ENCODE data around the gene DLD. TPM values are rescaled to one million over a fixed set of nuclear protein-coding genes. Genes with fewer than 3 reads are reported as not detected.

Gene DLD
- total and polyA plus RNA-seq, 4 donors: 19.3 to 101 (median 80.2) TPM

GRCh38 chr7:107922886-107923285 lies 31.9 kb downstream of the DLD start:
- peaks cover 0 to 8% (median 0%) of the 10 kb centered on the region in 5 donors for H3K4me1 ChIP-seq (ENCODE audit: control insufficient read depth in 5 of 5, insufficient read depth in 5 of 5, low read length in 5 of 5)
- no peak overlapping the region for H3K27ac ChIP-seq (ENCODE audit: low read depth in 1 of 2, low read length in 1 of 2)
- TF ChIP-seq, protein P1, sequence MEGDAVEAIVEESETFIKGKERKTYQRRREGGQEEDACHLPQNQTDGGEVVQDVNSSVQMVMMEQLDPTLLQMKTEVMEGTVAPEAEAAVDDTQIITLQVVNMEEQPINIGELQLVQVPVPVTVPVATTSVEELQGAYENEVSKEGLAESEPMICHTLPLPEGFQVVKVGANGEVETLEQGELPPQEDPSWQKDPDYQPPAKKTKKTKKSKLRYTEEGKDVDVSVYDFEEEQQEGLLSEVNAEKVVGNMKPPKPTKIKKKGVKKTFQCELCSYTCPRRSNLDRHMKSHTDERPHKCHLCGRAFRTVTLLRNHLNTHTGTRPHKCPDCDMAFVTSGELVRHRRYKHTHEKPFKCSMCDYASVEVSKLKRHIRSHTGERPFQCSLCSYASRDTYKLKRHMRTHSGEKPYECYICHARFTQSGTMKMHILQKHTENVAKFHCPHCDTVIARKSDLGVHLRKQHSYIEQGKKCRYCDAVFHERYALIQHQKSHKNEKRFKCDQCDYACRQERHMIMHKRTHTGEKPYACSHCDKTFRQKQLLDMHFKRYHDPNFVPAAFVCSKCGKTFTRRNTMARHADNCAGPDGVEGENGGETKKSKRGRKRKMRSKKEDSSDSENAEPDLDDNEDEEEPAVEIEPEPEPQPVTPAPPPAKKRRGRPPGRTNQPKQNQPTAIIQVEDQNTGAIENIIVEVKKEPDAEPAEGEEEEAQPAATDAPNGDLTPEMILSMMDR (IDR thresholded peaks at IDR 0.05; ENCODE audit: control extremely low read depth, extremely low read depth): no peak
- no peaks in the 10 kb centered on the region for H3K27me3 ChIP-seq (ENCODE audit: control insufficient read depth in 3 of 3, insufficient read depth in 3 of 3, low read length in 2 of 3)
- no peak for DNase-seq
- no peak overlapping the region for H3K4me3 ChIP-seq
- no peak overlapping the region for H3K9ac ChIP-seq (ENCODE audit: insufficient read depth in 1 of 2, low read length in 2 of 2)
- no peaks in the 10 kb centered on the region for H3K9me3 ChIP-seq (ENCODE audit: control insufficient read depth in 4 of 4, insufficient read depth in 3 of 4, low read length in 3 of 4)
- WGBS, 2 donors: 33 to 73% methylated on average over 1 of the region's 1 CpG
- ATAC-seq (ENCODE audit: insufficient read depth, low FRiP score): no peak
- peaks cover 13 to 44% (median 35%) of the 10 kb centered on the region in 4 donors for H3K36me3 ChIP-seq (ENCODE audit: control insufficient read depth in 4 of 4, insufficient read depth in 4 of 4, low read length in 4 of 4)

DNA sequence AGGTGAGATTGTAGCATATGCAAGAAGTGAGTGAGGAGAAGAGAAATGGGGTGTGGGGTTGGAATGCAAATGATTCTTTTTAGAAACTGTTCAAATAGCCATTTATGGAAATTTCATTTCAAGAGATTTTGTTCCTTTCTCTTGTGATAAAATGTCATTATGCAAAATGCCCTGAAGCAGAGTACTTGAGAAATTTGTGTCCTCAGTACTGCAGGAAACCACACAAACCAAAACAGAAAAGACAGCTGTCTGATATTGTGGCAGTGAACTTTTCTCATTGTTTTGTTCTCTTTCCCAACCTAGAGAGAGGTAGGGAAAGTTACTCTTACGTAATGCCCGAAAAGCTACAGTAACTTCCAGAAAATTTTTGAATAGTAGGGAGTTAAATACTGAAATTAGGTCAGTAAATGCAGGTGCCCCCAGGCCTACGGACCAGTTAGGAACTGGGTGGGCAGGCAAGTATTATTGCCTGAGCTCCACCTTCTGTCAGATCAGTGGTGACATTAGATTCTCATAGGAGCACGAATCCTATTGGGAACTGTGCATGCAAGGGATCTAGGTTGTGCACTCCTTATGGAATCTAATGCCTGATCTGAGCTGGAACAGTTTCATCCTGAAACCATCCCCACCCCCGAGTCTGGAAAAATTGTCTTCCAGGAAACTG lies 34.0 kb downstream of the DLD start:
- TF ChIP-seq, protein P1 (IDR thresholded peaks at IDR 0.05; ENCODE audit: control extremely low read depth, extremely low read depth): no peak
- Histone ChIP-seq H3K36me3 (ENCODE audit: control insufficient read depth in 4 of 4, insufficient read depth in 4 of 4, low read length in 4 of 4) (peaks cover 9 to 41% (median 30%) of the 10 kb centered on the region in 4 donors), H3K27ac (ENCODE audit: low read depth in 1 of 2, low read length in 1 of 2) (peak overlapping the region; percentile 3 to 47), H3K9ac (ENCODE audit: insufficient read depth in 1 of 2, low read length in 2 of 2) (no peak overlapping the region), H3K4me1 (ENCODE audit: control insufficient read depth in 5 of 5, insufficient read depth in 5 of 5, low read length in 5 of 5) (peaks cover 0 to 7% (median 0%) of the 10 kb centered on the region in 5 donors), H3K4me3 (no peak overlapping the region), H3K9me3 (ENCODE audit: control insufficient read depth in 4 of 4, insufficient read depth in 3 of 4, low read length in 3 of 4) (no peaks in the 10 kb centered on the region), H3K27me3 (ENCODE audit: control insufficient read depth in 3 of 3, insufficient read depth in 3 of 3, low read length in 2 of 3) (no peaks in the 10 kb centered on the region)
- WGBS, 2 donors: 52 to 65% methylated on average over 5 of the region's 5 CpGs
- ATAC-seq (ENCODE audit: insufficient read depth, low FRiP score): no peak
- no peak for DNase-seq

DNA sequence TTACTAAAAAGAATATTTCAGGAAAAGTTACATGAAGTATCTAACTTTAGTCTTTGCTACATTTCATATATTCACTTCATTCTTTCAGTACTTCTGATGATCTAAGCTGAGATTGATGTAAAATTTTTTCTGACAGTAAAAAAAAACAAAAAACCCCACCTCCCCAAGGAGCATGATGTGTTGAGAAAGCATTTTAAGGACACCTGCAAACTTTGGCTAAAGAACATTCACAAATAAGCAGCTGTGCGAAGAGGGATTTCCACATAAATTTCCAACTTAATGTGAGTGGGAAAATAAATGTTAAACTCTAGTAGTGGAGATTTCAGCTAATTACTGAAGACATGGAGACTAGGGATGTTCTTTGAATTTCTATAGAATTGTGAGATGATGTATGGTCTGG lies 35.5 kb downstream of the DLD start:
- 89 to 94% methylated on average over 1 of the region's 1 CpG for WGBS, 2 donors
- no peaks in the 10 kb centered on the region for H3K27me3 ChIP-seq (ENCODE audit: control insufficient read depth in 3 of 3, insufficient read depth in 3 of 3, low read length in 2 of 3)
- H3K9me3 ChIP-seq (ENCODE audit: control insufficient read depth in 4 of 4, insufficient read depth in 3 of 4, low read length in 3 of 4): no peaks in the 10 kb centered on the region
- H3K4me1 ChIP-seq (ENCODE audit: control insufficient read depth in 5 of 5, insufficient read depth in 5 of 5, low read length in 5 of 5): peaks cover 0 to under 1% (median 0%) of the 10 kb centered on the region in 5 donors
- DNase-seq (no peak), ATAC-seq (ENCODE audit: insufficient read depth, low FRiP score) (no peak)
- H3K36me3 ChIP-seq (ENCODE audit: control insufficient read depth in 4 of 4, insufficient read depth in 4 of 4, low read length in 4 of 4): peaks cover 7 to 44% (median 30%) of the 10 kb centered on the region in 4 donors
- H3K27ac ChIP-seq (ENCODE audit: low read depth in 1 of 2, low read length in 1 of 2): no peak overlapping the region
- no peak overlapping the region for H3K4me3 ChIP-seq
- TF ChIP-seq, protein P1 (IDR thresholded peaks at IDR 0.05; ENCODE audit: control extremely low read depth, extremely low read depth): no peak
- H3K9ac ChIP-seq (ENCODE audit: insufficient read depth in 1 of 2, low read length in 2 of 2): no peak overlapping the region

Measured in lung (tissue), 12 donors.